HEK293 (cell line): ENCODE data around the gene IL17RC.

ENCODE experiments used
- CTCF ChIA-PET: fragments of 350-600 bp; formaldehyde crosslinking; extraction: SDS; loops from one replicate; lab custom pipeline; 2021; ENCODE audit warnings: antibody characterized with exemption; lab: Yijun Ruan, JAX
- POLR2A ChIA-PET: fragments of 300-600 bp; formaldehyde crosslinking; extraction: SDS; loops from one replicate; lab custom pipeline; 2020; ENCODE audit warnings: antibody characterized with exemption, inconsistent platforms; lab: Yijun Ruan, JAX
- H3K27ac ChIP-seq: fragments of 200-500 bp; sonication (Bioruptor generic); 2 replicates; pipeline ENCODE4 v1.5.1; 2014; ENCODE audit warnings: low read depth, low read length, control low read depth, inconsistent platforms; ENCODE audit errors: extremely low read depth
- H3K36me3 ChIP-seq, 2 experiments: fragments of 200-500 bp in 1 of 2; sonication (Bioruptor generic) in 1 of 2; 1 replicate in 1 of 2; 2 replicates in 1 of 2; pipeline ENCODE4 v1.5.1; 2014 to 2017; ENCODE audit warnings: inconsistent platforms in 2 of 2, low read length in 2 of 2; ENCODE audit not compliant: control insufficient read depth in 2 of 2, insufficient read depth in 1 of 2
- H3K4me1 ChIP-seq: fragments of 200-500 bp; sonication (Bioruptor generic); 2 replicates; pipeline ENCODE4 v1.5.1; 2014; ENCODE audit warnings: mild to moderate bottlenecking, low read length, inconsistent platforms; ENCODE audit not compliant: control insufficient read depth, insufficient read depth
- H3K4me3 ChIP-seq: 2 replicates; pipeline ENCODE4 v1.5.1; 2011; ENCODE audit warnings: low read depth, mild to moderate bottlenecking, control low read depth, low read length, moderate library complexity
- H3K9me3 ChIP-seq: fragments of 200-500 bp; sonication (Bioruptor generic); 2 replicates; pipeline ENCODE4 v1.5.1; 2014; ENCODE audit warnings: low read depth, low read length, inconsistent platforms; ENCODE audit not compliant: control insufficient read depth, insufficient read depth
- BCL6B ChIP-seq: fragments of 450-650 bp; formaldehyde crosslinking; IDR thresholded peaks from 2 replicates; pipeline ENCODE4 v1.5.1; 2017; ENCODE audit warnings: missing biosample characterization, missing genetic modification characterization
- KLF1 ChIP-seq: fragments of 450-650 bp; formaldehyde crosslinking; IDR thresholded peaks from 2 replicates; pipeline ENCODE4 v1.5.1; 2016; ENCODE audit warnings: missing biosample characterization, missing genetic modification characterization
- KLF16 ChIP-seq: fragments of 450-650 bp; formaldehyde crosslinking; IDR thresholded peaks from 2 replicates; pipeline ENCODE4 v1.5.1; 2017; ENCODE audit warnings: missing biosample characterization, missing genetic modification characterization
- MEIS1 ChIP-seq: sonication (generic); formaldehyde crosslinking; IDR thresholded peaks from 2 replicates; pipeline ENCODE4 v1.8.1; 2022; ENCODE audit warnings: missing genetic modification reagents, mild to moderate bottlenecking, borderline replicate concordance
- OVOL3 ChIP-seq: fragments of 450-650 bp; formaldehyde crosslinking; IDR thresholded peaks from 2 replicates; pipeline ENCODE4 v1.5.1; 2016; ENCODE audit warnings: missing biosample characterization, missing genetic modification characterization
- PRDM6 ChIP-seq: fragments of 450-650 bp; formaldehyde crosslinking; IDR thresholded peaks from 2 replicates; pipeline ENCODE4 v1.5.1; 2017; ENCODE audit warnings: missing biosample characterization, missing genetic modification characterization
- ZIC2 ChIP-seq: fragments of 450-650 bp; formaldehyde crosslinking; IDR thresholded peaks from 2 replicates; pipeline ENCODE4 v1.5.1; 2016; ENCODE audit warnings: missing biosample characterization, missing genetic modification characterization
- ZNF10 ChIP-seq: fragments of 450-650 bp; formaldehyde crosslinking; IDR thresholded peaks from 2 replicates; pipeline ENCODE4 v1.5.1; 2017; ENCODE audit warnings: missing biosample characterization, missing genetic modification characterization
- ZNF146 ChIP-seq: fragments of 450-650 bp; formaldehyde crosslinking; IDR thresholded peaks from 2 replicates; pipeline ENCODE4 v1.5.1; 2016; ENCODE audit warnings: missing biosample characterization, missing genetic modification characterization
- ZNF148 ChIP-seq: fragments of 450-650 bp; formaldehyde crosslinking; IDR thresholded peaks from 2 replicates; pipeline ENCODE4 v1.5.0; 2017; ENCODE audit warnings: missing biosample characterization, missing genetic modification characterization, borderline replicate concordance
- ZNF174 ChIP-seq: fragments of 450-650 bp; formaldehyde crosslinking; IDR thresholded peaks from 2 replicates; pipeline ENCODE4 v1.5.0; 2017; ENCODE audit warnings: missing biosample characterization, mild to moderate bottlenecking, missing genetic modification characterization
- ZNF580 ChIP-seq: fragments of 450-650 bp; formaldehyde crosslinking; IDR thresholded peaks from 2 replicates; pipeline ENCODE4 v1.5.1; 2016; ENCODE audit warnings: missing biosample characterization, missing genetic modification characterization
- ZNF600 ChIP-seq: fragments of 450-650 bp; formaldehyde crosslinking; IDR thresholded peaks from 2 replicates; pipeline ENCODE4 v1.5.1; 2016; ENCODE audit warnings: missing biosample characterization, missing genetic modification characterization
- ZNF626 ChIP-seq: fragments of 450-650 bp; sonication (Bioruptor Pico); formaldehyde crosslinking; IDR thresholded peaks from 2 replicates; pipeline ENCODE4 v1.5.1; 2018; ENCODE audit warnings: missing biosample characterization, missing genetic modification characterization, inconsistent platforms
- ZNF654 ChIP-seq: fragments of 450-650 bp; formaldehyde crosslinking; IDR thresholded peaks from 2 replicates; pipeline ENCODE4 v1.5.1; 2016; ENCODE audit warnings: low read depth, missing biosample characterization, missing genetic modification characterization
- ZNF747 ChIP-seq: fragments of 450-650 bp; formaldehyde crosslinking; IDR thresholded peaks from 2 replicates; pipeline ENCODE4 v1.5.1; 2016; ENCODE audit warnings: missing biosample characterization, missing genetic modification characterization
- TF ChIP-seq, protein P1 (sequence below): fragments of 450-650 bp; formaldehyde crosslinking; IDR thresholded peaks from 2 replicates; pipeline ENCODE4 v1.5.1; 2017; ENCODE audit warnings: missing biosample characterization, missing genetic modification characterization
- TF ChIP-seq, protein P2 (sequence below): fragments of 450-650 bp; formaldehyde crosslinking; IDR thresholded peaks from 2 replicates; pipeline ENCODE4 v1.5.1; 2016; ENCODE audit warnings: missing biosample characterization, missing genetic modification characterization

The IL17RC gene

GRCh38 chr3:9867106-9867505, 49.8 kb upstream of the IL17RC start:
- ChIA-PET POLR2A (interaction anchor here (0.6 to 1.3 kb wide), 3 partner anchors 27 to 66 kb away, joined by 3 to 4 read pairs (median 4); partner anchors contain the start of gene CRELD1), CTCF (interaction anchor here (0.7 kb wide), 1 partner anchor 79 kb away, joined by 3 read pairs; no protein-coding TSS in a partner anchor)
- Histone ChIP-seq H3K36me3 (no peaks in the 10 kb centered on the region), H3K4me3 (no peak overlapping the region), H3K9me3 (no peaks in the 10 kb centered on the region), H3K4me1 (peaks cover 7% of the 10 kb centered on the region; the same call in 1 of the 2 replicates), H3K27ac (no peak overlapping the region)
- no peak for TF ChIP-seq ZNF174 (tag by site-specific recombination)
- TF ChIP-seq ZNF600 (tag by site-specific recombination): no peak
- TF ChIP-seq, protein P1, sequence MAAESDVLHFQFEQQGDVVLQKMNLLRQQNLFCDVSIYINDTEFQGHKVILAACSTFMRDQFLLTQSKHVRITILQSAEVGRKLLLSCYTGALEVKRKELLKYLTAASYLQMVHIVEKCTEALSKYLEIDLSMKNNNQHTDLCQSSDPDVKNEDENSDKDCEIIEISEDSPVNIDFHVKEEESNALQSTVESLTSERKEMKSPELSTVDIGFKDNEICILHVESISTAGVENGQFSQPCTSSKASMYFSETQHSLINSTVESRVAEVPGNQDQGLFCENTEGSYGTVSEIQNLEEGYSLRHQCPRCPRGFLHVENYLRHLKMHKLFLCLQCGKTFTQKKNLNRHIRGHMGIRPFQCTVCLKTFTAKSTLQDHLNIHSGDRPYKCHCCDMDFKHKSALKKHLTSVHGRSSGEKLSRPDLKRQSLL (tag by site-specific recombination): no peak
- TF ChIP-seq ZNF654 (tag by site-specific recombination): no peak
- no peak for TF ChIP-seq ZNF626 (tag by site-specific recombination)
- no peak for TF ChIP-seq KLF16 (tag by site-specific recombination)
- TF ChIP-seq ZNF146 (tag by site-specific recombination): no peak
- TF ChIP-seq MEIS1 (CRISPR knock-in tag): no peak
- no peak for TF ChIP-seq ZNF747
- no peak for TF ChIP-seq KLF1 (tag by site-specific recombination)
- TF ChIP-seq PRDM6 (tag by site-specific recombination): no peak
- TF ChIP-seq ZNF10: no peak
- no peak for TF ChIP-seq ZNF580 (tag by site-specific recombination)
- no peak for TF ChIP-seq BCL6B
- no peak for TF ChIP-seq ZNF148 (tag by site-specific recombination)
- TF ChIP-seq, protein P2, sequence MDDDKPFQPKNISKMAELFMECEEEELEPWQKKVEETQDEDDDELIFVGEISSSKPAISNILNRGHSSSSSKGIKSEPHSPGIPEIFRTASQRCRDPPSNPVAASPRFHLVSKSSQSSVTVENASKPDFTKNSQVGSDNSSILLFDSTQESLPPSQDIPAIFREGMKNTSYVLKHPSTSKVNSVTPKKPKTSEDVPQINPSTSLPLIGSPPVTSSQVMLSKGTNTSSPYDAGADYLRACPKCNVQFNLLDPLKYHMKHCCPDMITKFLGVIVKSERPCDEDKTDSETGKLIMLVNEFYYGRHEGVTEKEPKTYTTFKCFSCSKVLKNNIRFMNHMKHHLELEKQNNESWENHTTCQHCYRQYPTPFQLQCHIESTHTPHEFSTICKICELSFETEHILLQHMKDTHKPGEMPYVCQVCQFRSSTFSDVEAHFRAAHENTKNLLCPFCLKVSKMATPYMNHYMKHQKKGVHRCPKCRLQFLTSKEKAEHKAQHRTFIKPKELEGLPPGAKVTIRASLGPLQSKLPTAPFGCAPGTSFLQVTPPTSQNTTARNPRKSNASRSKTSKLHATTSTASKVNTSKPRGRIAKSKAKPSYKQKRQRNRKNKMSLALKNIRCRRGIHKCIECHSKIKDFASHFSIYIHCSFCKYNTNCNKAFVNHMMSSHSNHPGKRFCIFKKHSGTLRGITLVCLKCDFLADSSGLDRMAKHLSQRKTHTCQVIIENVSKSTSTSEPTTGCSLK (tag by site-specific recombination): no peak
- TF ChIP-seq ZIC2 (tag by site-specific recombination): no peak
- no peak for TF ChIP-seq OVOL3 (tag by site-specific recombination)
